Erythroblast (primary cell): ENCODE results near the gene KCNMA1.

ENCODE experiments used
- GATA1 ChIP-seq: IDR thresholded peaks from 2 replicates; pipeline ENCODE4 v1.6.1; 2011; ENCODE audit warnings: low read depth, mild to moderate bottlenecking, control low read depth, low read length, moderate library complexity
- POLR2A ChIP-seq: IDR thresholded peaks from 2 replicates; pipeline ENCODE4 v1.6.1; 2011; ENCODE audit warnings: mild to moderate bottlenecking, low read length

DNA sequence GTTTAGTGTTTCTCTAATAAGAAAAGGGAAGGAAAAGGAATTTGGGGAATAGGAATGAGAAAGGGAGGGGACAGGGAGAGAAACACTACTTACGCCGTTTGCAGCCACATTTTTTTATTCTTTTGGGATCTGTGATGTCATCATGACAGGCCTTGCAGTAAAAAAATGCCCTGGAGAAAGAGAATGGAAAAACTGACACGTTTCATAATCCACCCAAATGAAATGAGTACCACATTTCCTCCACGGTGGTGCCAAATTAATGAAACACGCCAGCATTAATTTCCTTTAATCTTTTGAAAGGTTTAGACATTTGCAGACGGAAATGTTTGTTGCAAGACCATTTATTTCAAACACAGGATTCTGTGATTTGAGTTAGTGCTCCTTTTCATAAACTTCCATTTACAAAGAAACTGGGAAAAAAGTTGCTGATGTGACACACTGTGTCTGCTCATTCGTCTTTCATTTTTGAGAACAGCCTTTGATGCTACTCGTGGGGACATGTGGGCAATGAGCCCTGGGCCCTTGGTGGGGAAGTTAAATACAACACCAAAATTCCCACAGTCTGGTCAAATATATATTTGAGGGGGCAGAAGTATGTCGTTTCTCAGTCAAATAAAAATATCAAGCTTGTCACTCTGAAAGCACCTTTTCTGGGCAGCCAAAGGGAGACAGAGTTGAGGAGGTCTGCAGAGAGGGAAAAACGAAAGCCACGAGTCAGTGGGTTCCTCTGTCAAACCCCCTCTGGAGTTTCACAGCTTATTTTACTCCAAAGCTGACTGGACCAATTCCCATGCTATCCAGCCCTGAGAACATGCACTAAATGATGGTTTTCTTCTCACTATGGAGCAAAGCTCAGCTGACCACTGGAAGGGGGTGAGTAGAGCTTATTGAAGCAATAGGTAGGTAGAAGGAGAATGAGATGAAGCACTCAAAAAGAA, 625.5 kb downstream of the KCNMA1 start:
- TF ChIP-seq POLR2A (no peak), GATA1 (no peak)
